Bronchial epithelial cell (primary cell): ENCODE results near the gene CYGB. TPM values are rescaled to one million over a fixed set of nuclear protein-coding genes. Genes with fewer than 3 reads are reported as not detected.

ENCODE experiments used
- DNase-seq: peaks from one replicate; pipeline ENCODE4 v3.0.0-alpha.2; 2010; ENCODE audit warnings: low read depth
- FAIRE-seq: peaks from 2 replicates; lab custom pipeline; 2011; peaks lifted over from hg19 to GRCh38; lab: Jason Lieb, UNC
- H3K27me3 ChIP-seq: 2 replicates; pipeline ENCODE4 v1.5.1; 2011; ENCODE audit warnings: low read length; ENCODE audit not compliant: control insufficient read depth, insufficient read depth
- H3K36me3 ChIP-seq: 2 replicates; pipeline ENCODE4 v1.5.1; 2011; ENCODE audit warnings: low read length; ENCODE audit not compliant: control insufficient read depth, insufficient read depth
- H3K4me3 ChIP-seq: 2 replicates; pipeline ENCODE4 v1.5.1; 2011; ENCODE audit warnings: mild to moderate bottlenecking, low read depth, low read length, control low read depth
- total RNA-seq: library from RNA; depleted of rRNA; stranded (reverse); fragments of >200 nt; gene quantifications from 2 replicates; pipeline ENCODE4 v1.2.1, GENCODE V29; 2014
- TF ChIP-seq, protein P1 (sequence below): IDR thresholded peaks from 2 replicates; pipeline ENCODE4 v1.5.1; 2011; ENCODE audit warnings: mild to moderate bottlenecking, moderate library complexity, low read length, control low read depth, inconsistent platforms; ENCODE audit not compliant: insufficient read depth, severe bottlenecking

CYGB gene
- total RNA-seq, 1 donor from 2014 or later: 2.1 TPM

DNA sequence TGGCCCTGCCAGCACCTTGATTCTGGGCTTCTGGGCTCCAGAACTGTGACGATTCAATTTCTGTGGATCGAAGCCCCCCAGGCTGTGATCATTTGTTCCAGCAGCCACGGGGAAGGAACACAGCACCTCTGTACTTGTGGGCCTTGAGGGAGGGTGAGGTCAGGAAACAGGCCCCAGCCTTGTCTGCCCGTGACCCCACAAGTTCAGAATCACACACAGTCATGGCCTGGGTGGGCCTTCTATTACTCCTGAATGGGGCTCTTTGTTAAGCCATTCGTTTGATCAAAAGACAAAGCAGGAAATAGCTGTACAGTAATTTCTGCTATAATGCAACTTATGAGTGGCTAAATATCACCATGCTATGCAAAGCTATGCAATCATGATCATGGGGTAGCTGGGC lies 38.1 kb upstream of the CYGB start:
- no peak for FAIRE-seq
- no peak for DNase-seq
- H3K36me3 ChIP-seq: peaks cover 44% of the 10 kb centered on the region
- TF ChIP-seq, protein P1, sequence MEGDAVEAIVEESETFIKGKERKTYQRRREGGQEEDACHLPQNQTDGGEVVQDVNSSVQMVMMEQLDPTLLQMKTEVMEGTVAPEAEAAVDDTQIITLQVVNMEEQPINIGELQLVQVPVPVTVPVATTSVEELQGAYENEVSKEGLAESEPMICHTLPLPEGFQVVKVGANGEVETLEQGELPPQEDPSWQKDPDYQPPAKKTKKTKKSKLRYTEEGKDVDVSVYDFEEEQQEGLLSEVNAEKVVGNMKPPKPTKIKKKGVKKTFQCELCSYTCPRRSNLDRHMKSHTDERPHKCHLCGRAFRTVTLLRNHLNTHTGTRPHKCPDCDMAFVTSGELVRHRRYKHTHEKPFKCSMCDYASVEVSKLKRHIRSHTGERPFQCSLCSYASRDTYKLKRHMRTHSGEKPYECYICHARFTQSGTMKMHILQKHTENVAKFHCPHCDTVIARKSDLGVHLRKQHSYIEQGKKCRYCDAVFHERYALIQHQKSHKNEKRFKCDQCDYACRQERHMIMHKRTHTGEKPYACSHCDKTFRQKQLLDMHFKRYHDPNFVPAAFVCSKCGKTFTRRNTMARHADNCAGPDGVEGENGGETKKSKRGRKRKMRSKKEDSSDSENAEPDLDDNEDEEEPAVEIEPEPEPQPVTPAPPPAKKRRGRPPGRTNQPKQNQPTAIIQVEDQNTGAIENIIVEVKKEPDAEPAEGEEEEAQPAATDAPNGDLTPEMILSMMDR: no peak
- no peaks in the 10 kb centered on the region for H3K27me3 ChIP-seq
- H3K4me3 ChIP-seq: no peak overlapping the region

DNA sequence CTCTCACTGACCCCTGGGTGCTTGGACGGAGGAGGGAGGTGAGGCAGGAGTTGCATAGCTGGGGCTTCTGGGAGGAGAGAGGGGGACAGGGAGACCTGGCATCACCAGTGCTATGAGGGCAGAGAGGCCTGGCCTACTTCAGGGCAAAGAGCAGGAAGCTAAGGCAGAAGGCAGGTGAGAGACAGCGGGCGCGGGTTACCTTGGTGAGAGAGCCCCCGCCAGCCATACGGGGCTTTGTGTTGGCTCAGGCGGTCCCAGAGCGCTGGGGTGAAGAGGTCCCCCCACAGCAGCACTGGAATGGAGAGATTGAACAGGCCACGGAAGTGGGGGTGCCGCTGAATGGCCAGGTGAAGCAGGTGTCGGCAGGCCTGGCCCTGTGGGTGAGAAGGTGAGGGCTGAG lies 36.7 kb upstream of the CYGB start:
- Histone ChIP-seq H3K27me3 (no peaks in the 10 kb centered on the region), H3K36me3 (peaks cover 46% of the 10 kb centered on the region), H3K4me3 (no peak overlapping the region)
- DNase-seq (no peak), FAIRE-seq (no peak)
- TF ChIP-seq, protein P1: no peak

DNA sequence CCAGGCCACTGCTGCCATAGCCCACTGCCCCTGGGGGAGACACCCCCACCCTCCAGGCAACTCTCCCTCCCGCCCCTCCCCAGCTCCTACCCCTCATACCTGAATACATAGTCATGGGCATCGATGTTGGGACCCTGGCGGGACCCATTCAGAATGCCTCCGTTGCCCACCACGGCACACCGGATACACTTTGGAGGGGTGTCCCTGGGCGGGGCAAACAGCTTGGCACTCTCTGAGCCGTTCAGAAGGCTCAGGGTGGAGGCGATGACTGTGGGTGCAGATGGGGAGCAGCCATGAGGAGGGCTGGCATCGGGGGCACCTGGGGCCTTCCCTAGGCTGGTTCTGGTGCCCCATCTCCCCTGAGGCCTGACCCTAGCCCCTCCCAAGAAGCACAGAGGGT lies 35.6 kb upstream of the CYGB start:
- Histone ChIP-seq H3K27me3 (no peaks in the 10 kb centered on the region), H3K4me3 (no peak overlapping the region), H3K36me3 (peaks cover 46% of the 10 kb centered on the region)
- FAIRE-seq: no peak
- no peak for DNase-seq
- TF ChIP-seq, protein P1: no peak

DNA sequence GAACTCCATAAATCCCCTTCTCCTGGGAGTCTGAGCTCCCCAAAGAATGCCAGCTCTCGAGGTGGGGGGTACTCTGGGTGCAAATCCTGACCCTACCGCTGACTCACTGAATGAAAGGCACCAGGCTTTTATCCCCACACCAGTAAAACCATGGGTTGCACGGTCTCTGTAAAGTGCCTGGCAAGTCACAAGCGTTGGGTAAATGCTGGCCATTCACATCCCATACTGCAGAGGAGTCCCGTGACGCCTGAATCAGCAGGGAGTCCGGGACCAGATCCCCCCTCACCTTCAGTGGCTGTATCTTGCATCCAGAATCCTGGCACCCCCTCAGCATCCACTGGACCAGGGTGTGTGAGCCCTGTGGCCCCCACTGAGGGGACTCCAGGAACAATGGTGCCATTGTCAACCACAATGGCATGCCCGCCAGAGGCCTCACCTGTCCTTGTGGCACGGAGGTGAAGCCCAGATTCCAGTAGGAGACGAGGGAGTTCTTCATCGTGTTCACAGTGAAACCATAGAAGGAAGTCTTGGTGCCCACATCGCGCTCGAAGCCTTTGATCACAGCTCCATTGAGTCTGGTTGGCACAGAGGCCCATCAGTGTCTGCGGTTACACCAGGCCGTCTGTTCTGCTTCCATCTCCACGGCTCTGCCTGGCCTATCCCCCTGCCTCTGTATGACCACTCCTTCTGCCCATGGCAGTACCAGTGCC lies 34.8 kb upstream of the CYGB start:
- Histone ChIP-seq H3K27me3 (no peaks in the 10 kb centered on the region), H3K4me3 (no peak overlapping the region), H3K36me3 (peaks cover 43% of the 10 kb centered on the region)
- FAIRE-seq (peak; percentile 86), DNase-seq (no peak)
- TF ChIP-seq, protein P1: no peak

DNA sequence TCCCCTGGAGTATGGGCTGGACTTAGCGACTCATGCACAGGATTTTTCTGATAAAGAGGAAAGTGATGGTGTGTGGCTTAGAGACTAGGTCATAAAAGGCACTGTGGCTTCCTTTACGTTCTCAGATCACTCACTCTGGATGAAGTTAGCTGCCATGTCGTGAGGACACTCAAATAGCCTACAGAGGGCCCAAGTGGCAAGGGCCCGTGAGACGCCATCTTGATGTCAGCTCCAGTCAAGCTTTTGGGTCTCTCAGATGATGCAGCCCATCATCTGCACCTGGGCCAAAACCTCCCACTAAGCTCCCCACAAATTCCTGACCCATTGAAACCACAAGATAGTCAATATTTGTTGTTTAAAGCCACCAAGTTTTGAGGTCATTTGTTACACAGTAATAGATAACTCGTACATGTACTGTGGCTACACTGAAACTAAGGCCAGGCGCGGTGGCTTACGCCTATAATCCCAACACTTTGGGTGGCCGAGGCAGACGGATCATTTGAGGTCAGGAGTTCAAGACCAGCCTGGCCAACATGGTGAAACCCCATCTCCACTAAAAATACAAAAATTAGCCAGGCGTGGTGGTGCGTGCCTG lies 33.5 kb upstream of the CYGB start:
- Histone ChIP-seq H3K27me3 (no peaks in the 10 kb centered on the region), H3K4me3 (no peak overlapping the region), H3K36me3 (peaks cover 41% of the 10 kb centered on the region)
- DNase-seq: no peak
- TF ChIP-seq, protein P1: no peak
- no peak for FAIRE-seq

DNA sequence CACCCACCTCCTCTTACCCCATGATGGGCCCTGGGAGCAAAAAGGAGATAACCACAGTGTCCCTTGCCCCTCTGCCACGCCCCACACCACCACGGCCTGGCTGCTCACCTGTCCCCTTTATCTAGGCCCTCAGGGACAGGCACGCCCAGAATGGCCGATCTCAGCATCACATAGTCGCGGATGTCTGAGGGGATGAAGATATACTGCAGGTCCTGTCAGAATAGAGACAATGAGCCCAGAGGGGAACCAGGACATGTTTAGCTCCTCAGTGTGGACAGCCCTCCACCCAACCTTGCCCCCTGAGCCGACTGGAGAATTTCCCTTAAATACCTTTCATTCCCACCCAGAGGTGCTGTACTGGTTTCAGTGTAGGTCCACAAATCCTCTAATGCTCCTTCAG lies 32.9 kb upstream of the CYGB start:
- DNase-seq (no peak), FAIRE-seq (no peak)
- TF ChIP-seq, protein P1: no peak
- peaks cover 38% of the 10 kb centered on the region for H3K36me3 ChIP-seq
- H3K27me3 ChIP-seq: no peaks in the 10 kb centered on the region
- H3K4me3 ChIP-seq: no peak overlapping the region
